HFF-Myc (cell line): ENCODE results near the gene CCDC57.

Experiments used
- DNase-seq: peaks from one replicate; pipeline ENCODE4 v3.0.0-alpha.2; 2011; ENCODE audit warnings: low read depth; ENCODE audit errors: extremely low read depth
- H3K4me3 ChIP-seq: replicated peaks from 2 replicates; pipeline ENCODE4 v1.5.1; 2011; ENCODE audit warnings: low read depth, mild to moderate bottlenecking, control low read depth, low read length
- CTCF ChIP-seq: IDR thresholded peaks from 2 replicates; pipeline ENCODE4 v1.5.1; 2012; ENCODE audit warnings: mild to moderate bottlenecking, low read depth, low read length, control low read depth; ENCODE audit errors: missing control alignments

Gene CCDC57

DNA sequence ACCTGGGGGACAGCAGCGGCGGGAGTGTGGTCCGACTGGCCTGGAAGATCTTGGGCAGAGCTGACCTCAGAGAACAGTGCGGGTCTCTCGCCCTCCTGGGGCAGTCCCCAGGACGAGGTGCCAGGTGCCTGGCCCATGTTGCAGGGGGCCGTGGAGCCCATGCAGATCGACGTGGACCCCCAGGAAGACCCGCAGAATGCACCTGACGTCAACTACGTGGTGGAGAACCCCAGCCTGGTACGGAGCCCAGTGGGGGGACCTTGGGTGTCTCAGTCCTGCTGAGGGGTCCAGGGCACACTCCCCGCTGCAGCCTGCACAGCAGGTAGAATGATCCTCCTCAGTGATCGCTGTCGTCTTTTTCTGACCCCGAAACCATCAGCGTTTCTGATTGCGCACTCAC, 159.5 kb downstream of the CCDC57 start:
- no peak for TF ChIP-seq CTCF
- peak overlapping the region; percentile 87 for H3K4me3 ChIP-seq
- no peak for DNase-seq

- no peak for DNase-seq
- TF ChIP-seq CTCF, result no peak
- H3K4me3 ChIP-seq, result peak overlapping the region; percentile 87
These were observed 160.0 kb downstream of the CCDC57 start for GRCh38 chr17:82052638-82053059.

GRCh38 chr17:82051776-82052637, 160.6 kb downstream of the CCDC57 start, which contains the start of the genes GPS1 and RFNG:
TSS of gene GPS1 (plus strand) at chr17:82051898. CDS start at chr17:82051932, 34 bp downstream.
TSS of gene RFNG (minus strand) at chr17:82051811. CDS start at chr17:82051766, 45 bp downstream.
- no peak for TF ChIP-seq CTCF
- no peak for DNase-seq
- H3K4me3 ChIP-seq, result peak within 1 kb of the TSS; percentile 87
